ENCODE measurements around the gene PER3. TPM values are rescaled to one million over a fixed set of nuclear protein-coding genes. Genes with fewer than 3 reads are reported as not detected.

The PER3 gene
- total RNA-seq, 1 experiment from 2014 or later: 5.8 TPM

- H3K9me2 ChIP-seq (ENCODE audit: insufficient read depth): no peaks in the 10 kb centered on the region
- H3K27ac ChIP-seq (ENCODE audit: low read depth, low read length): no peak overlapping the region
- CTCF ChIA-PET: no interaction called here
- TF ChIP-seq EZH2 (IDR thresholded peaks at IDR 0.05) (no peak), SIN3A (IDR thresholded peaks at IDR 0.05; ENCODE audit: low read depth) (no peak), TCF7L2 (IDR thresholded peaks at IDR 0.05; ENCODE audit: borderline replicate concordance, extremely low read depth, insufficient read depth, insufficient read length) (no peak), FOSL1 (IDR thresholded peaks at IDR 0.05; ENCODE audit: low read depth) (no peak), SP1 (IDR thresholded peaks at IDR 0.05; ENCODE audit: low read depth) (no peak), MAX (IDR thresholded peaks at IDR 0.05) (no peak), REST (IDR thresholded peaks at IDR 0.05; ENCODE audit: low read depth) (no peak), YY1 (IDR thresholded peaks at IDR 0.05; ENCODE audit: extremely low read depth, insufficient replicate concordance, low read depth, low read length) (no peak), POLR2A (IDR thresholded peaks at IDR 0.05; ENCODE audit: borderline replicate concordance, extremely low read depth, insufficient read depth, insufficient read length) (no peak), JUND (IDR thresholded peaks at IDR 0.05) (no peak), SRF (IDR thresholded peaks at IDR 0.05; ENCODE audit: low read depth) (no peak), CTCF (IDR thresholded peaks at IDR 0.05 in 2 of 3, conservative IDR thresholded peaks at IDR 0.05 in 1 of 3; ENCODE audit: borderline replicate concordance in 1 of 3, insufficient read depth in 1 of 3, low read depth in 2 of 3, low read length in 2 of 3) (no peak), ATF3 (IDR thresholded peaks at IDR 0.05) (no peak), CEBPB (IDR thresholded peaks at IDR 0.05; ENCODE audit: low read depth) (no peak), ZNF274 (IDR thresholded peaks at IDR 0.05; ENCODE audit: low read depth, low read length) (no peak), EGR1 (IDR thresholded peaks at IDR 0.05; ENCODE audit: low read depth) (no peak), ZBTB33 (IDR thresholded peaks at IDR 0.05; ENCODE audit: extremely low read depth, insufficient replicate concordance, low read length) (no peak), ELF1 (IDR thresholded peaks at IDR 0.05; ENCODE audit: borderline replicate concordance, low read depth) (no peak), CBX3 (IDR thresholded peaks at IDR 0.05; ENCODE audit: low read depth) (no peak)
- intact Hi-C loops (cut with micrococcal nuclease): no loop called here
- no peaks in the 10 kb centered on the region for H4K20me1 ChIP-seq (ENCODE audit: insufficient read depth)
- POLR2A ChIA-PET: no interaction called here
- no TSS peak for BruUV-seq (replicated peaks)
- no peak overlapping the region for H2AFZ ChIP-seq (ENCODE audit: low read depth, low read length, poor library complexity, severe bottlenecking)
- no peaks in the 10 kb centered on the region for H3K9me3 ChIP-seq (ENCODE audit: control insufficient read depth in 1 of 2, insufficient read depth in 1 of 2, low read depth in 1 of 2, low read length in 2 of 2)
- ATAC-seq (no peak), DNase-seq (ENCODE audit: low read depth, low spot score) (no peak)
- no peak overlapping the region for H3K9ac ChIP-seq (ENCODE audit: low read length)
- no peak overlapping the region for H3K4me3 ChIP-seq (replicated peaks in 1 of 2; ENCODE audit: low read depth in 1 of 2, low read length in 2 of 2)
- H3K27me3 ChIP-seq (ENCODE audit: insufficient read depth, low read length): no peaks in the 10 kb centered on the region
- H3K36me3 ChIP-seq (ENCODE audit: control insufficient read depth in 1 of 2, insufficient read depth in 2 of 2, low read length in 2 of 2): no peaks in the 10 kb centered on the region
- H3K4me1 ChIP-seq (ENCODE audit: control insufficient read depth in 1 of 2, insufficient read depth in 2 of 2, low read length in 2 of 2): no peaks in the 10 kb centered on the region
- RAD21 ChIA-PET (ENCODE audit: low non-redundant PET in 1 of 2, low total read pairs in 2 of 2, uncharacterized antibody in 2 of 2, unreplicated experiment in 2 of 2): no interaction called here
- H3K4me2 ChIP-seq (ENCODE audit: low read length): no peak overlapping the region
- H3K79me2 ChIP-seq (ENCODE audit: insufficient read depth, low read length): no peaks in the 10 kb centered on the region
These were observed 73.9 kb downstream of the PER3 start for GRCh38 chr1:7857985-7858384.

Measured in HCT116 (cell line).